Measurements from ENCODE around the gene RBP2.

GRCh38 chr3:139447486-139447885 is 28.8 kb downstream of the RBP2 start:
- TF ChIP-seq CTCF (IDR thresholded peaks at IDR 0.05) (no peak), EZH2 (IDR thresholded peaks at IDR 0.05) (no peak)
